PC-3 (cell line): ENCODE data around the gene MAP2K4. TPM values are rescaled to one million over a fixed set of nuclear protein-coding genes. Genes with fewer than 3 reads are reported as not detected.
A peak's percentile ranks its signal among the peaks of the same experiment; 100 is the strongest.

Experiments
- ATAC-seq: fragments of 200-7000 bp; cut with Tn5 transposase; 2 replicates; pipeline ENCODE4 v1.9.1; 2020; ENCODE audit warnings: mild to moderate bottlenecking, moderate library complexity
- BruUV-seq: library from RNA; stranded (reverse); fragments of 400-500 nt; replicated peaks from 2 replicates; lab custom pipeline; 2021; lab: Mats Ljungman, UMichigan
- CTCF ChIA-PET: fragments of 300-600 bp; sonication (Branson Sonifier 250); formaldehyde crosslinking; loops from one replicate; lab custom pipeline; 2022; ENCODE audit warnings: antibody characterized with exemption; lab: Charles Lee
- POLR2A ChIA-PET: fragments of 300-600 bp; sonication (Branson Sonifier 250); formaldehyde crosslinking; loops from one replicate; lab custom pipeline; 2022; ENCODE audit warnings: antibody characterized with exemption; ENCODE audit not compliant: unreplicated experiment; lab: Charles Lee
- DNase-seq: peaks from one replicate; pipeline ENCODE4 v3.0.0-alpha.2; 2015
- H2AFZ ChIP-seq: fragments of 300-600 bp; sonication (generic); 2 replicates; pipeline ENCODE4 v1.6.0; 2016; ENCODE audit warnings: antibody characterized with exemption, low read length
- H3F3A ChIP-seq: fragments of 300-600 bp; sonication (generic); one replicate; pipeline ENCODE4 v1.6.0; 2017; ENCODE audit warnings: antibody characterized with exemption, low read length, control low read depth, mild to moderate bottlenecking; ENCODE audit not compliant: unreplicated experiment
- H3K27ac ChIP-seq: fragments of 300-600 bp; sonication (generic); 2 replicates; pipeline ENCODE4 v1.5.1; 2016; ENCODE audit warnings: mild to moderate bottlenecking, low read length
- H3K27me3 ChIP-seq: fragments of 300-600 bp; sonication (generic); 2 replicates; pipeline ENCODE4 v1.6.1; 2016; ENCODE audit warnings: low read length, mixed read lengths
- H3K36me3 ChIP-seq: fragments of 300-600 bp; sonication (generic); 2 replicates; pipeline ENCODE4 v1.6.1; 2016; ENCODE audit warnings: low read depth, mixed run types, low read length, mixed read lengths
- H3K4me1 ChIP-seq: fragments of 300-600 bp; sonication (generic); 2 replicates; pipeline ENCODE4 v1.5.1; 2016; ENCODE audit warnings: low read length; ENCODE audit not compliant: insufficient read depth
- H3K4me2 ChIP-seq: fragments of 300-600 bp; sonication (generic); 2 replicates; pipeline ENCODE4 v1.6.0; 2016; ENCODE audit warnings: low read length
- H3K4me3 ChIP-seq: fragments of 300-600 bp; sonication (generic); 2 replicates; pipeline ENCODE4 v1.5.1; 2016; ENCODE audit warnings: mild to moderate bottlenecking, low read length, mixed read lengths
- H3K79me2 ChIP-seq: fragments of 300-600 bp; sonication (generic); 2 replicates; pipeline ENCODE4 v1.6.1; 2017; ENCODE audit warnings: low read length, mixed read lengths
- H3K9ac ChIP-seq: fragments of 300-600 bp; sonication (generic); 2 replicates; pipeline ENCODE4 v1.6.0; 2016; ENCODE audit warnings: mild to moderate bottlenecking, low read length
- H3K9me2 ChIP-seq: fragments of 300-600 bp; sonication (generic); replicated peaks from 2 replicates; pipeline ENCODE4 v1.6.1; 2016; ENCODE audit warnings: mixed run types, low read length, mixed read lengths
- H3K9me3 ChIP-seq: fragments of 300-600 bp; sonication (generic); 2 replicates; pipeline ENCODE4 v1.6.1; 2016; ENCODE audit warnings: low read length, mixed read lengths
- H4K20me1 ChIP-seq: fragments of 300-600 bp; sonication (generic); 2 replicates; pipeline ENCODE4 v1.6.1; 2016; ENCODE audit warnings: low read length, mixed read lengths
- EZH2 ChIP-seq: fragments of 300-600 bp; sonication (generic); IDR thresholded peaks from one replicate; pipeline ENCODE4 v1.6.1; 2017; ENCODE audit warnings: antibody characterized with exemption, mild to moderate bottlenecking, low read length; ENCODE audit not compliant: unreplicated experiment
- EZH2phosphoT487 ChIP-seq: fragments of 300-600 bp; sonication (generic); IDR thresholded peaks from 2 replicates; pipeline ENCODE4 v1.6.1; 2018; ENCODE audit warnings: mild to moderate bottlenecking, antibody characterized with exemption, low read length, borderline replicate concordance
- intact Hi-C: fragments of 100-400 bp; cut with micrococcal nuclease; formaldehyde crosslinking; loops from 2 replicates; pipeline ENCODE4 v1.9.0; 2023
- total RNA-seq: library from RNA; depleted of rRNA; stranded (reverse); fragments of >200 nt; gene quantifications from 2 replicates; pipeline ENCODE4 v1.2.3, GENCODE V29; 2014
- TF ChIP-seq, protein P1 (sequence below): fragments of 300-600 bp; sonication (generic); conservative IDR thresholded peaks from 2 replicates; pipeline ENCODE4 v1.5.1; 2017; ENCODE audit warnings: antibody characterized with exemption, low read depth, mild to moderate bottlenecking, low read length

MAP2K4 gene
- total RNA-seq, 1 experiment from 2014 or later = 35.5 TPM

DNA sequence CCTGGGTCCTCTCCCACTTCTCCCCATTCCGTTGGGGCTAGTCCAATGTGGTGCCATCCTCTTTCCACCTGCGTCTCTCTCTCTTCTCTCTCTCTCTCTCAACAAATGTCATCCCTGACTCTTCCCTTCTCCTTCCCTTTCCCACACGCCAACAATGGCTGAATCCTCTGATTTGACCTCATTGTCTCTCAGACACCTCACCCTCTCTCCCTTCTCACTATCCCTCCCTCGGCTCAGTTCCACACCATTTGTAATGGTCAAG, 22.8 kb upstream of the MAP2K4 start:
- H3K4me3 ChIP-seq = peak overlapping the region; percentile 96
- H3K79me2 ChIP-seq = peaks cover 7% of the 10 kb centered on the region; the same call in 1 of the 2 replicates
- DNase-seq (no peak), ATAC-seq (no peak)
- no peaks in the 10 kb centered on the region for H4K20me1 ChIP-seq
- peak overlapping the region; percentile 99 for H2AFZ ChIP-seq
- peak overlapping the region; percentile 98 for H3K4me2 ChIP-seq
- BruUV-seq = no TSS peak
- H3K27me3 ChIP-seq = no peaks in the 10 kb centered on the region
- H3K9ac ChIP-seq = peak overlapping the region; percentile 50; the same call in 1 of the 2 replicates
- peaks cover 12% of the 10 kb centered on the region for H3K4me1 ChIP-seq
- no peaks in the 10 kb centered on the region for H3K9me3 ChIP-seq
- H3K9me2 ChIP-seq = no peaks in the 10 kb centered on the region
- intact Hi-C loops = loop anchor here (5.0 kb wide), 1 partner anchor 44 kb away; no protein-coding TSS in a partner anchor
- POLR2A ChIA-PET = interaction anchor here (0.6 to 1.0 kb wide), 5 partner anchors 15 to 90 kb away, joined by 3 to 23 read pairs (median 5); partner anchors contain the start of gene MAP2K4
- TF ChIP-seq EZH2phosphoT487 = no peak
- no peak for TF ChIP-seq EZH2
- TF ChIP-seq, protein P1, sequence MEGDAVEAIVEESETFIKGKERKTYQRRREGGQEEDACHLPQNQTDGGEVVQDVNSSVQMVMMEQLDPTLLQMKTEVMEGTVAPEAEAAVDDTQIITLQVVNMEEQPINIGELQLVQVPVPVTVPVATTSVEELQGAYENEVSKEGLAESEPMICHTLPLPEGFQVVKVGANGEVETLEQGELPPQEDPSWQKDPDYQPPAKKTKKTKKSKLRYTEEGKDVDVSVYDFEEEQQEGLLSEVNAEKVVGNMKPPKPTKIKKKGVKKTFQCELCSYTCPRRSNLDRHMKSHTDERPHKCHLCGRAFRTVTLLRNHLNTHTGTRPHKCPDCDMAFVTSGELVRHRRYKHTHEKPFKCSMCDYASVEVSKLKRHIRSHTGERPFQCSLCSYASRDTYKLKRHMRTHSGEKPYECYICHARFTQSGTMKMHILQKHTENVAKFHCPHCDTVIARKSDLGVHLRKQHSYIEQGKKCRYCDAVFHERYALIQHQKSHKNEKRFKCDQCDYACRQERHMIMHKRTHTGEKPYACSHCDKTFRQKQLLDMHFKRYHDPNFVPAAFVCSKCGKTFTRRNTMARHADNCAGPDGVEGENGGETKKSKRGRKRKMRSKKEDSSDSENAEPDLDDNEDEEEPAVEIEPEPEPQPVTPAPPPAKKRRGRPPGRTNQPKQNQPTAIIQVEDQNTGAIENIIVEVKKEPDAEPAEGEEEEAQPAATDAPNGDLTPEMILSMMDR = no peak
- no peak overlapping the region for H3K27ac ChIP-seq
- CTCF ChIA-PET = no interaction called here
- no peaks in the 10 kb centered on the region for H3K36me3 ChIP-seq
- H3F3A ChIP-seq = no peaks in the 10 kb centered on the region

DNA sequence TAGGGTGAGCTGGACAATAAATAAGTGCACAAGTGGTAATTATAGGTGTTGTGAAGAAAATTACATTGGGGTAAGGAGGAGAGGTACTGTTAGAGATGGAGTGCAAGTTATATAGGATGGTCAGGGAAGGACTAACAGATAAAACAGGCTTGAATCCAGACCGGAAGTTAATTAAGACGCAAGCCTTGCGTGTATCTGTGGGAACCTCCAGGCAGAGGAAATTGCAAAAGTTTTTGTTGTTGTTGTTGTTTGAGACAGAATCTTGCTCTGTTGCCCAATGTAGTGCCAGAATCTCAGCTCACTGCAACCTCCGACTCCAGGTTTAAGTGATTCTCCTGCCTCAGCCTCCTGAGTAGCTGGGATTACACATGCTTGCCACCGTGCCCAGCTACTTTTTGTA, 21.0 kb upstream of the MAP2K4 start:
- Histone ChIP-seq H3K27ac (no peak overlapping the region), H3K27me3 (no peaks in the 10 kb centered on the region), H3K4me1 (peaks cover 12% of the 10 kb centered on the region), H2AFZ (no peak overlapping the region), H3K9ac (no peak overlapping the region), H3K9me3 (no peaks in the 10 kb centered on the region), H3F3A (no peaks in the 10 kb centered on the region), H3K36me3 (no peaks in the 10 kb centered on the region), H4K20me1 (no peaks in the 10 kb centered on the region), H3K79me2 (peaks cover 7% of the 10 kb centered on the region; the same call in 1 of the 2 replicates), H3K9me2 (no peaks in the 10 kb centered on the region), H3K4me3 (no peak overlapping the region), H3K4me2 (no peak overlapping the region)
- DNase-seq = no peak
- intact Hi-C loops = loop anchor here (5.0 kb wide), 1 partner anchor 43 kb away; no protein-coding TSS in a partner anchor
- TF ChIP-seq EZH2 (no peak), EZH2phosphoT487 (no peak)
- TF ChIP-seq, protein P1 = no peak
- ChIA-PET POLR2A (no interaction called here), CTCF (no interaction called here)
- no peak for ATAC-seq
- no TSS peak for BruUV-seq

DNA sequence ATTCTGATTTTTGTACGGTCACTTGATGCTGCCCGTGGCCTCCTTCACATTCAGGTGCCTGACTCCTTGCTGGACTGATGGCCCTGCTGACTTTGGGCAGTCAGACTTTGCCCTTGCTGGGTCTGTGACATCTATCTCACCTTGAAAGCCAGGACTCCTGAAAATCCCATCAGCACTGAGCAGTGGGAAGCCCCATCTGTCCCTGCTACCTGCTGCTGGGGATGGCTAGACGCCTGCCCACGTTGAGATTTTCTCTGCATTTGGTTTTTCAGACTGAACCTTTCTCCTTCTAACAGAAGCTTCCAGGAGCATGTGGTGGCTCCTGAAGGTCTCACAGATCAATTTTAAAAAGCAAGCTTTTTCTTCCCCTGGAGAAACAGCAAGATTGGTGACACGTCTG, 13.2 kb upstream of the MAP2K4 start:
- DNase-seq (no peak), ATAC-seq (no peak)
- intact Hi-C loops = no loop called here
- Histone ChIP-seq H2AFZ (no peak overlapping the region), H3K4me1 (no peaks in the 10 kb centered on the region), H3K4me3 (no peak overlapping the region), H3K9me2 (no peaks in the 10 kb centered on the region), H3F3A (no peaks in the 10 kb centered on the region), H3K27me3 (no peaks in the 10 kb centered on the region), H3K27ac (no peak overlapping the region), H3K4me2 (no peak overlapping the region), H3K36me3 (no peaks in the 10 kb centered on the region), H3K9ac (no peak overlapping the region), H4K20me1 (no peaks in the 10 kb centered on the region), H3K79me2 (no peaks in the 10 kb centered on the region), H3K9me3 (no peaks in the 10 kb centered on the region)
- BruUV-seq = no TSS peak
- POLR2A ChIA-PET = no interaction called here
- TF ChIP-seq, protein P1 = no peak
- no peak for TF ChIP-seq EZH2phosphoT487
- TF ChIP-seq EZH2 = no peak
- CTCF ChIA-PET = no interaction called here
